GM10248 (cell line): Measurements from ENCODE around the gene CYSTM1.

Experiments used
- CTCF ChIA-PET: fragments of 300-600 bp; sonication (Branson Sonifier 250); formaldehyde crosslinking; extraction: SDS; loops from one replicate; lab custom pipeline; 2021; ENCODE audit warnings: antibody characterized with exemption; lab: Yijun Ruan, JAX
- POLR2A ChIA-PET: fragments of 350-650 bp; sonication (Branson Sonifier 250); formaldehyde crosslinking; extraction: SDS; loops from one replicate; lab custom pipeline; 2020; ENCODE audit warnings: antibody characterized with exemption; lab: Yijun Ruan, JAX
- DNase-seq: peaks from one replicate; pipeline ENCODE4 v3.0.0; 2012; ENCODE audit errors: extremely low spot score
- CTCF ChIP-seq: IDR thresholded peaks from 2 replicates; pipeline ENCODE4 v1.5.1; 2012; ENCODE audit warnings: mild to moderate bottlenecking, low read depth; ENCODE audit errors: extremely low read depth, missing control alignments, control extremely low read depth

CYSTM1 gene

GRCh38 chr5:140172483-140172882 lies 2.5 kb upstream of the CYSTM1 start:
- CTCF ChIA-PET = no interaction called here

GRCh38 chr5:140174014-140174413 lies 974 bp upstream of the CYSTM1 start:
- DNase-seq = no peak
- ChIA-PET CTCF (interaction anchor here (1.4 to 2.3 kb wide), 4 partner anchors 12 to 29 kb away, joined by 3 to 10 read pairs (median 8); no protein-coding TSS in a partner anchor), POLR2A (no interaction called here)
- no peak for TF ChIP-seq CTCF

More at GRCh38 chr5:140172483-140172882, 2.5 kb upstream of the CYSTM1 start:
- no peak for TF ChIP-seq CTCF
- DNase-seq = no peak
- POLR2A ChIA-PET = no interaction called here

- peak; percentile 13 for TF ChIP-seq CTCF
- ChIA-PET CTCF (interaction anchor here (0.8 to 2.3 kb wide), 6 partner anchors 9 to 410 kb away, joined by 3 to 10 read pairs (median 4); no protein-coding TSS in a partner anchor), POLR2A (no interaction called here)
- peak; percentile 68 for DNase-seq
Measured at GRCh38 chr5:140175367-140176030, 511 bp downstream of the CYSTM1 start.

- TF ChIP-seq CTCF = no peak
- ChIA-PET CTCF (interaction anchor here (1.2 to 1.4 kb wide), 3 partner anchors 9 to 411 kb away, joined by 3 read pairs; no protein-coding TSS in a partner anchor), POLR2A (no interaction called here)
- DNase-seq = no peak
Measured at GRCh38 chr5:140176031-140176387, 1.0 kb downstream of the CYSTM1 start.

- TF ChIP-seq CTCF = no peak
- DNase-seq = no peak
- POLR2A ChIA-PET = no interaction called here
- CTCF ChIA-PET = interaction anchor here (0.9 to 1.6 kb wide), 5 partner anchors 9 to 174 kb away, joined by 3 to 5 read pairs (median 4); no protein-coding TSS in a partner anchor
Measured at GRCh38 chr5:140178086-140178410, 3.1 kb downstream of the CYSTM1 start.

DNA sequence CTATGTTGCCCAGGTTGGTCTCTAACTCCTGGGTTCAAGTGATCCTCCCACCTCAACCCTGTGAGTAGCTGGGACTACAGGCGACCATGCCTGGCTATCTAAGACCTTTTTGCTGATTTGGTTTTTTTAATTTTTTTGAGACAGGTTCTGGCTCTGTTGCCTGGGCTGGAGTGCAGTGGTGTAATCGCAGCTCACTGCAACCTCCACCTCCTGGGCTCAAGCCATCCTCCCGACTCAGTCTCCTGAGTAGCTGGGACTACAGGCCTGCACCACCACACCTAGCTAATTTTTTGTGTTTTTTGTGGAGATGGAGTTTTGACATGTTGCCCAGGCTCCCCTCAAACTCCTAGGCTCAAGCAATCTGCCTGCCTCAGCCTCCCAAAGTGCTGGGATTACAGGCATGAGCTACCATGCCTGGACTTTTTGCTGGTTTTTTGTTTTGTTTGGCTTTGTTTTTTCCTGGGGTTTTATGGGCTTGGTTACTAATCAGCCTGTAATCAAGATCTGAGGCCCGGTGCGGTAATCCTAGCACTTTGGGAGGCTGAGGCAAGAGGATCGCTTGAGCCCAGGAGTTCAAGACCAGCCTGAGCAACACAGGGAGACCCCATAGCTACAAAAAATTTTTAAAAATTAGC lies 3.6 kb downstream of the CYSTM1 start:
- no peak for TF ChIP-seq CTCF
- no peak for DNase-seq
- ChIA-PET POLR2A (no interaction called here), CTCF (interaction anchor here (0.9 to 1.6 kb wide), 5 partner anchors 9 to 173 kb away, joined by 3 to 5 read pairs (median 4); no protein-coding TSS in a partner anchor)
